ENCODE results near the gene LYRM1. TPM values are rescaled to one million over a fixed set of nuclear protein-coding genes. Genes with fewer than 3 reads are reported as not detected.

The LYRM1 gene, protein sequence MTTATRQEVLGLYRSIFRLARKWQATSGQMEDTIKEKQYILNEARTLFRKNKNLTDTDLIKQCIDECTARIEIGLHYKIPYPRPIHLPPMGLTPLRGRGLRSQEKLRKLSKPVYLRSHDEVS
- total RNA-seq (ENCODE audit: low replicate concordance), result 50.4 and 91.6 TPM in 2 replicates

DNA sequence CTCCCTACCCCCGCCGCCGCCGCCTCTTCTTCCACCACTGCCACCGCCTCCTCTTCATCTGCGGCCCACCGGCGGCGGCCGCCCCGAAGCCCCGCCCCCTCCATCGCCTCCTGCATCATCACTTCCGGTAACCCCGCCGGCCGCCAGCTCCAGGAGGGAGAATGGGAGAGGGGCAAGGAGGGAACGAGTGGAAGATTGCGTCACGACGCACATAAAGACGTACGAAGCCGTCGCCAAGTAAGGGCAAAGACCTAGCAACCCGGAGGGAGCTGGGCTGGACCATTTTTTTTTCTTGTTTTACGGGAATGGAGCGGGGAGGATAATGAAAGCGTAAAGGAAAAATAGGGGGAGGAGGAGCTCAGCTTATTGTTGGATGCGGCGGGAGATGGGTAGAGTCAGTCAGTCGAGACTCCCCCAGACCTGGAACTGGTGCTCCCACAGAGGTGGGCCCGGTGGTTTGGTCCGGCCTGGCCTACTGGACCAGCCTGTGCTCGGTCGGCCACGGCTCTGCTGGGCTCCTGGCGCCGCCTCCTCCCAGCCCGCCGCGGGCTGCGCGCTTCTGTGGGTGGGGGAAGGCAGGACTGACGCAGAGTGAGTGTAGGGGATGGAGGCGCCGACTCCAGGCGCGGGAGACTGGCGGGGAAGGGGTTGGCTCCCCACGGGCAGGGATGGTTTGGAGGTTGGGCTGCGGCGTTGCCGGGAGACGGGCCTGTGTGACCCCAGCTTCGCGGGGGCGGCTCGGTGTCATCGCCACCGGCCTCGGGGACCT lies at the start of gene LYRM1, which contains the start of gene DCUN1D3:
LYRM1 (plus strand) TSS at position 473 of the 769 bp plus-strand sequence. CDS start 14,785 bp downstream, outside the sequence.
DCUN1D3 (minus strand) TSS at position 60 of the 769 bp plus-strand sequence. CDS start 37,820 bp downstream, outside the sequence.

Other genes starting within 250 kb of the LYRM1 start
- not detected in 2 replicates for gene ACSM1, start 203.1 kb upstream of the LYRM1 start, total RNA-seq (ENCODE audit: low replicate concordance)
- gene THUMPD1, start 159.0 kb upstream of the LYRM1 start, total RNA-seq (ENCODE audit: low replicate concordance), result 52.8 and 82.0 TPM in 2 replicates
- 0.59 and 0.90 TPM in 2 replicates for gene ACSM3, start 136.8 kb upstream of the LYRM1 start, total RNA-seq (ENCODE audit: low replicate concordance)
- gene ERI2, start 94.3 kb upstream of the LYRM1 start, total RNA-seq (ENCODE audit: low replicate concordance), result 7.8 and 16.1 TPM in 2 replicates
- 2.8 and 3.9 TPM in 2 replicates for gene REXO5, start 94.2 kb upstream of the LYRM1 start, total RNA-seq (ENCODE audit: low replicate concordance)
- gene DCUN1D3, start 413 bp upstream of the LYRM1 start, total RNA-seq (ENCODE audit: low replicate concordance), result 22.3 and 47.2 TPM in 2 replicates

Data from smooth muscle cell of the coronary artery (primary cell).